Stimulated activated CD8-positive, alpha-beta memory T cell treated with anti-CD3 and anti-CD28 coated beads, Interleukin-2, amount 100 ng/mL, for 48 hours (primary cell): ENCODE data around the gene ACTR10.

Experiments
- DNase-seq, 2 donors: peaks; one replicate each; pipeline ENCODE4 v3.0.0-alpha.2; 2020; ENCODE audit warnings: low read depth in 2 of 2

The ACTR10 gene

DNA sequence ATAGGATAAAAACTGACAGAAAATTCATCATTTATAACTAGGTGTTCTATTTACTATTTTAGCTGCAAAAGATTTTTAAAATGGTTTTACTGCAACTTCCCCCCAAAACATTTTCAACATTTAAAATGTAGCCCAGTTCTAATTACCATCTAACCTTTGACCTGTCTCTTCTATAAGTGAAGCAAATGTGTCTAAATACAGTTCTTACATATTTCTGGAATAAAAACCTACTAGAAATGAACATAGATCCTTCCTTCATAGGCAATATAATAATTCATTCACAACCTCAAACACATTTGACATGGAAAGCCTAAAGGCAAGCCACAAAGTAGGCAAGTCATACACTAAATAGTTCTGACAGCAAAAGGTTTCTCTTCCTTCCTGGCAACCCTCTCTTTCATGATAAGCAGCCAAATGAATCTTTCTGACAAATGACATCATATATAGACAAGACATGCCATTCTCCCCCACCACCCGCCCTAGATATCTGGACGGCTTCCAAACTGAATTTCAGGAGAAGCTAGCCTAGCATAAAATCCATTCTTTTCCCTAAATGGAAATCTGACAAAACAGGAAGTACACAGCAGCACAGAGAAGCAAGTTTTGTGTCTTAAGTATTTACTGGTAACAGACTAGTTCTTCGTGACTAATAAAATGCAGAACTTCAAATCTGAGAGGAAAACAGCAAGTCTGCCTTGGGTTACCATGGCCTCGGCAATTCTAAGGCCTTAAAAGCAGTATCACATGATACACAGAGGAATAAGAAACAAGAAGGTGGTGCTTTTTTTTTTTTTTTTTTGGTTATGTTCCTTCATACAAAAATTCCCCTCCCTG lies 81.2 kb downstream of the ACTR10 start:
- DNase-seq = no peak

DNA sequence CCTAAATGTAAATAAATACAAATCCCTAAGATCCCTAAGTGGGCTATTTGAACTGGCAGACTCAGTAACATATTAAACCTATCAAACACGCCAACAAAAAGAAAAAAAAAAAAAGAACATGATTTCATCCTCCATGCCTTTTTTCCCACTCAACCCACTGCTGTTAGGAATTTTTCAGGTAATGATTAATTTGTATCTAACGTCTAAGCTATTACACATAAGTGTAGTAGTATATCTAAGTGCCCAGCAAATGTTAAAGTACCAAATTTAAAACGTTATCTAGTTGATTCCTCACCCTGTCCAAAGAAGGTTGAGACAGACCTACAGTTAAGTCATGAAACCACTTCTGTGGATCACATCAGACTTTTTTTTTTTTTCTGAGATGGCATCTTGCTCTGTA lies 82.0 kb downstream of the ACTR10 start:
- DNase-seq = no peak

DNA sequence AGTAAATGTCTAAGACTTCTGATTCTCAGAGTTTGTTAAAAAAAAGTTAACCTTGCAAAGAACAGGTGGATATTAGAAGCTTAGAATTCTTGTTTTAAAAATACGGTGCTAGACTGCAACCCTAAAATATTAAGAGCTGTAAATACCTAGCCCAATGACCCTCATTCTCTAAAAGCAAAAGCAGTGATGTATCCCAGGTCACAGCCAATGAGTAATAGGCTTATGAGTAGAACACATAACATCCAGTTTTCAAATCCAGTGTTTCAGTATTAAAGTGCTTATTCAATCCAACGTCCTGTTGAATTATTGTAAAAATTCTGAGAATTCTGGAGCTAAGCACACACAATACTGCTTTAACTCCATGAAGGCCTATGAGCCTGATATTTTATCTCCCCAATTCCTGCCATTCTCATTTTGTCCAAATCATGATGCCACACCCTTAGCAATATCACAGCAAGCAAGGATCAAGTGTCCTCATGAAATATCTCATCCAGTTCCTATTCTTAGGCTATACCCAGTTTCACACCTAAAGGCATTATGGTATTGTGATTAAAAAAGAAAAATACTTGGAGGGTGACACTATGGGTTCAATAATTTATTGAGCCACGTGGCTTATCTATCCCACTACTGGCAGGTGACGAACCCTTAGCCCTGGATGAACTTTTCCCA lies 83.1 kb downstream of the ACTR10 start:
- no peak for DNase-seq

DNA sequence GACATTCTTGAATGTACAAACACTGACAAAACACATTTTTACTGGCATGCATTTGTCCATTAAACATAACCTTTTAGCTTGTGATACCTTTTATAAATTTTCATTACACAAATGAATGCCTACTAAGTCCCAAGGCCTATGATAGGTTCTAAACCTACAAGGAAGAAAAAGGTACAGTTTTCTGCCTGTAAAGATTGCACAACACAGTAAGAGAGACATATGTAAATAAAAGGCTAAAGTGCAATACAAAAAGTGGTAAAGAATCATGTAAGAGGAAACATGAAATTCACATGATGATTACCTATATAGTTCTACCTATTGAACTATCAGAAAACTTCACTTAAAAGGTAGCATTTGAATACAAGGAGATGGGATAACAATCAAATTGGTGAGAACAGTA lies 83.8 kb downstream of the ACTR10 start:
- DNase-seq = no peak

DNA sequence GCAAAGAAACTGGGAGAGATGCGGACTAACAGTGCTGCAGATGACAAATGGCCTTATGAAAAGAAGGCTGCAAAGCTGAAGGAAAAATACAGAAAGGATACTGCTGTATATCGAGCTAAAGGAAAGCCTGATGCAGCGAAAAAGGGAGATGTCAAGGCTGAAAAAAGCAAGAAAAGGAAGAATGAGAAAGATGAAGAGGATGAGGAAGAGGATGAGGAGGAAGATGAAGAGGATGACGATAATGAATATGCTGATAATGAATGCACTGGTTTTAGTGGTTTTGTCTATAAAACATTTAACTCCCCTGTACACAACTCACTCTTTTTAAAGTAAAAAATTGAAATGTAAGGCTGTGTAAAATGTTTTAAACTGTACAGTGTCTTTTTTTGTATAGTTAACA lies 85.2 kb downstream of the ACTR10 start:
- no peak for DNase-seq
